HepG2 (cell line): Measurements from ENCODE around the gene TTC17. TPM values are rescaled to one million over a fixed set of nuclear protein-coding genes. Genes with fewer than 3 reads are reported as not detected.

Experiments used
- CHD2 ChIP-seq: IDR thresholded peaks from 2 replicates; pipeline ENCODE4 v1.6.1; 2011; ENCODE audit warnings: low read depth, low read length, improper control_type of control experiment
- DRAP1 ChIP-seq: IDR thresholded peaks from 2 replicates; pipeline ENCODE4 v1.6.1; 2016; ENCODE audit warnings: missing genetic modification reagents, missing compliant biosample characterization
- FOXC1 ChIP-seq: sonication (generic); formaldehyde crosslinking; IDR thresholded peaks from 2 replicates; pipeline ENCODE4 v1.8.0; 2022; ENCODE audit warnings: mild to moderate bottlenecking, missing genetic modification reagents, borderline replicate concordance
- KMT2A ChIP-seq: sonication (generic); formaldehyde crosslinking; IDR thresholded peaks from 2 replicates; pipeline ENCODE4 v1.4.0; 2020; ENCODE audit warnings: missing genetic modification reagents
- MYC ChIP-seq: sonication (generic); formaldehyde crosslinking; IDR thresholded peaks from 2 replicates; pipeline ENCODE4 v1.9.0; 2021; ENCODE audit warnings: missing genetic modification reagents, borderline replicate concordance
- PAF1 ChIP-seq: IDR thresholded peaks from 2 replicates; pipeline ENCODE4 v1.6.1; 2016; ENCODE audit warnings: missing genetic modification reagents, missing compliant biosample characterization
- PTBP1 ChIP-seq: fragments of 200-400 bp; formaldehyde crosslinking; IDR thresholded peaks from 2 replicates; pipeline ENCODE4 v1.6.1; 2018; ENCODE audit warnings: low read length, low read depth; ENCODE audit not compliant: poor library complexity, severe bottlenecking
- SP2 ChIP-seq: sonication (generic); formaldehyde crosslinking; IDR thresholded peaks from 2 replicates; pipeline ENCODE4 v1.5.1; 2020; ENCODE audit warnings: mild to moderate bottlenecking, missing genetic modification reagents
- SSRP1 ChIP-seq: IDR thresholded peaks from 2 replicates; pipeline ENCODE4 v1.6.1; 2016; ENCODE audit warnings: control low read depth
- ZBTB26 ChIP-seq: IDR thresholded peaks from 2 replicates; pipeline ENCODE4 v1.6.1; 2016; ENCODE audit warnings: missing compliant biosample characterization, missing genetic modification reagents, borderline replicate concordance
- ZMAT3 ChIP-seq: sonication (generic); formaldehyde crosslinking; conservative IDR thresholded peaks from 2 replicates; pipeline ENCODE4 v1.7.0; 2021; ENCODE audit warnings: missing genetic modification reagents
- ZMAT5 ChIP-seq: sonication (generic); formaldehyde crosslinking; IDR thresholded peaks from 2 replicates; pipeline ENCODE4 v1.5.0; 2020; ENCODE audit warnings: mild to moderate bottlenecking, low read depth, missing genetic modification reagents, borderline replicate concordance
- ZNF501 ChIP-seq: sonication (generic); formaldehyde crosslinking; IDR thresholded peaks from 2 replicates; pipeline ENCODE4 v1.5.1; 2020; ENCODE audit warnings: mild to moderate bottlenecking, moderate library complexity, missing genetic modification reagents
- ZNF564 ChIP-seq: sonication (generic); formaldehyde crosslinking; IDR thresholded peaks from 2 replicates; pipeline ENCODE4 v1.8.1; 2023; ENCODE audit warnings: mild to moderate bottlenecking, missing genetic modification reagents
- ZNF704 ChIP-seq: sonication (generic); formaldehyde crosslinking; IDR thresholded peaks from 2 replicates; pipeline ENCODE4 v1.8.1; 2023; ENCODE audit warnings: mild to moderate bottlenecking, inconsistent platforms, moderate library complexity, missing genetic modification reagents, borderline replicate concordance
- polyA plus RNA-seq, 8 experiments: library from polyadenylated mRNA; depleted of rRNA in 3 of 8; stranded (reverse) in 7 of 8; unstranded in 1 of 8; fragments of >200 nt; fragmentation: Illumina TruSeq in 4 of 8; extraction: Trizol in 4 of 8; gene quantifications; 2 replicates each; pipeline versions ENCODE4 v1.2.1 to v1.2.3, GENCODE V29; 2011 to 2016; ENCODE audit warnings: low read depth in 4 of 8, missing spikeins in 1 of 8, mixed read lengths in 1 of 8; ENCODE audit not compliant: insufficient read depth in 1 of 8
- total RNA-seq, 5 experiments: library from RNA; depleted of rRNA; stranded (reverse); fragments of >200 nt; fragmentation: Illumina TruSeq; extraction: Trizol; gene quantifications; 2 replicates each; pipeline ENCODE4 v1.2.3, GENCODE V29; 2016; ENCODE audit warnings: low read depth in 1 of 5
- TF ChIP-seq, protein P1 (sequence below): sonication (generic); formaldehyde crosslinking; IDR thresholded peaks from 2 replicates; pipeline ENCODE4 v1.4.0; 2020; ENCODE audit warnings: missing genetic modification reagents, borderline replicate concordance
- TF ChIP-seq, protein P2 (sequence below): sonication (generic); formaldehyde crosslinking; conservative IDR thresholded peaks from 2 replicates; pipeline ENCODE4 v1.5.0; 2020; ENCODE audit warnings: missing genetic modification reagents
- TF ChIP-seq, protein P3 (sequence below): sonication (generic); formaldehyde crosslinking; IDR thresholded peaks from 2 replicates; pipeline ENCODE4 v1.8.1; 2023; ENCODE audit warnings: mild to moderate bottlenecking, missing genetic modification reagents, borderline replicate concordance

TTC17 gene
- total and polyA plus RNA-seq, 2 of the 13 experiments (the other 11 are each of a cell fraction or from before 2014, with no cell fraction given): 55.9 to 99.7 TPM

DNA sequence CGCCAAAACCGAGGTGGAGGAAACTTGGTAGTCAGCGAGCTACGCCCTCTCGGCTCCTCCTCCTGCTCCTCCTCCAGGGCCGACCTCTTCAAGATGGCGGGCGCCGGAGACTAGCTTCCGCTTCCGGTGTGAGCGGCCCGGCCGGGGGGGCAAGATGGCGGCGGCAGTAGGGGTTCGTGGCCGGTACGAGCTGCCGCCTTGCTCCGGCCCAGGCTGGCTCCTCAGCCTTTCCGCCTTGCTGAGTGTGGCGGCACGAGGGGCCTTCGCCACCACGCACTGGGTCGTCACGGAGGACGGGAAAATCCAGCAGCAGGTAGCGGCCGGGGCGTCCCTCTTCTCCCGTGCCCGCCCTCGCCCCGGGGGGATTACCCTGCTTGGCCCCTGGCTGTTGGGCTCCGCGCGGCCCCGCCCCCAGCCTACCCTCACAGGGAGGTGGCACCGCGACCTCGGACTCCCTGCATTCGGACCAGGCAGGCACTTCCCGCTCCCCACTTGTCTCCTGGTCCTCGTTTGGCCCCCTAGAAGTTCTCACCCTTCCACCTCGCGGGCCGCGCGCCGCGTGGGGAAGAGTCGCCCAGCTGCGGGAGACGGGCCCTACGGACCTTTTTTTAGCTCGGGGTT is at the start of gene TTC17 (continued):
- TF ChIP-seq DRAP1 (peak; percentile 80), ZNF704 (peak; percentile 54; the same call in 1 of the 2 replicates), CHD2 (no peak), ZNF564 (no peak), SSRP1 (CRISPR knock-in tag) (no peak), FOXC1 (CRISPR knock-in tag) (peak; percentile 83; the same call in 1 of the 2 replicates), ZNF501 (peak; percentile 91), KMT2A (CRISPR knock-in tag) (peak; percentile 94), SP2 (CRISPR knock-in tag) (peak; percentile 59), PAF1 (CRISPR knock-in tag) (no peak), ZBTB26 (peak; percentile 64), ZMAT5 (CRISPR knock-in tag) (no peak), ZMAT3 (CRISPR knock-in tag) (peak; percentile 87), MYC (CRISPR knock-in tag) (peak; percentile 74), PTBP1 (no peak)
- TF ChIP-seq, protein P1, sequence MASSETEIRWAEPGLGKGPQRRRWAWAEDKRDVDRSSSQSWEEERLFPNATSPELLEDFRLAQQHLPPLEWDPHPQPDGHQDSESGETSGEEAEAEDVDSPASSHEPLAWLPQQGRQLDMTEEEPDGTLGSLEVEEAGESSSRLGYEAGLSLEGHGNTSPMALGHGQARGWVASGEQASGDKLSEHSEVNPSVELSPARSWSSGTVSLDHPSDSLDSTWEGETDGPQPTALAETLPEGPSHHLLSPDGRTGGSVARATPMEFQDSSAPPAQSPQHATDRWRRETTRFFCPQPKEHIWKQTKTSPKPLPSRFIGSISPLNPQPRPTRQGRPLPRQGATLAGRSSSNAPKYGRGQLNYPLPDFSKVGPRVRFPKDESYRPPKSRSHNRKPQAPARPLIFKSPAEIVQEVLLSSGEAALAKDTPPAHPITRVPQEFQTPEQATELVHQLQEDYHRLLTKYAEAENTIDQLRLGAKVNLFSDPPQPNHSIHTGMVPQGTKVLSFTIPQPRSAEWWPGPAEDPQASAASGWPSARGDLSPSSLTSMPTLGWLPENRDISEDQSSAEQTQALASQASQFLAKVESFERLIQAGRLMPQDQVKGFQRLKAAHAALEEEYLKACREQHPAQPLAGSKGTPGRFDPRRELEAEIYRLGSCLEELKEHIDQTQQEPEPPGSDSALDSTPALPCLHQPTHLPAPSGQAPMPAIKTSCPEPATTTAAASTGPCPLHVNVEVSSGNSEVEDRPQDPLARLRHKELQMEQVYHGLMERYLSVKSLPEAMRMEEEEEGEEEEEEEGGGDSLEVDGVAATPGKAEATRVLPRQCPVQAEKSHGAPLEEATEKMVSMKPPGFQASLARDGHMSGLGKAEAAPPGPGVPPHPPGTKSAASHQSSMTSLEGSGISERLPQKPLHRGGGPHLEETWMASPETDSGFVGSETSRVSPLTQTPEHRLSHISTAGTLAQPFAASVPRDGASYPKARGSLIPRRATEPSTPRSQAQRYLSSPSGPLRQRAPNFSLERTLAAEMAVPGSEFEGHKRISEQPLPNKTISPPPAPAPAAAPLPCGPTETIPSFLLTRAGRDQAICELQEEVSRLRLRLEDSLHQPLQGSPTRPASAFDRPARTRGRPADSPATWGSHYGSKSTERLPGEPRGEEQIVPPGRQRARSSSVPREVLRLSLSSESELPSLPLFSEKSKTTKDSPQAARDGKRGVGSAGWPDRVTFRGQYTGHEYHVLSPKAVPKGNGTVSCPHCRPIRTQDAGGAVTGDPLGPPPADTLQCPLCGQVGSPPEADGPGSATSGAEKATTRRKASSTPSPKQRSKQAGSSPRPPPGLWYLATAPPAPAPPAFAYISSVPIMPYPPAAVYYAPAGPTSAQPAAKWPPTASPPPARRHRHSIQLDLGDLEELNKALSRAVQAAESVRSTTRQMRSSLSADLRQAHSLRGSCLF (CRISPR knock-in tag): no peak; the same call in 1 of the 2 replicates
- TF ChIP-seq, protein P2, sequence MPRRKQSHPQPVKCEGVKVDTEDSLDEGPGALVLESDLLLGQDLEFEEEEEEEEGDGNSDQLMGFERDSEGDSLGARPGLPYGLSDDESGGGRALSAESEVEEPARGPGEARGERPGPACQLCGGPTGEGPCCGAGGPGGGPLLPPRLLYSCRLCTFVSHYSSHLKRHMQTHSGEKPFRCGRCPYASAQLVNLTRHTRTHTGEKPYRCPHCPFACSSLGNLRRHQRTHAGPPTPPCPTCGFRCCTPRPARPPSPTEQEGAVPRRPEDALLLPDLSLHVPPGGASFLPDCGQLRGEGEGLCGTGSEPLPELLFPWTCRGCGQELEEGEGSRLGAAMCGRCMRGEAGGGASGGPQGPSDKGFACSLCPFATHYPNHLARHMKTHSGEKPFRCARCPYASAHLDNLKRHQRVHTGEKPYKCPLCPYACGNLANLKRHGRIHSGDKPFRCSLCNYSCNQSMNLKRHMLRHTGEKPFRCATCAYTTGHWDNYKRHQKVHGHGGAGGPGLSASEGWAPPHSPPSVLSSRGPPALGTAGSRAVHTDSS (CRISPR knock-in tag): no peak
- TF ChIP-seq, protein P3, sequence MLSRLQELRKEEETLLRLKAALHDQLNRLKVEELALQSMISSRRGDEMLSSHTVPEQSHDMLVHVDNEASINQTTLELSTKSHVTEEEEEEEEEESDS: no peak
